MM.1S (cell line): ENCODE results near the gene HACL1.

Experiments used
- DNase-seq: peaks from one replicate; pipeline ENCODE4 v3.0.0-alpha.2; 2015
- H2AFZ ChIP-seq: fragments of 300-600 bp; sonication (generic); 2 replicates; pipeline ENCODE4 v1.6.0; 2016; ENCODE audit warnings: antibody characterized with exemption, low read length
- H3F3A ChIP-seq: fragments of 300-600 bp; sonication (generic); 2 replicates; pipeline ENCODE4 v1.6.1; 2016; ENCODE audit warnings: mild to moderate bottlenecking, antibody characterized with exemption, low read length, moderate library complexity, mixed read lengths; ENCODE audit not compliant: insufficient read depth
- H3K27ac ChIP-seq: fragments of 300-600 bp; sonication (generic); 2 replicates; pipeline ENCODE4 v1.5.1; 2016; ENCODE audit warnings: mild to moderate bottlenecking, low read length
- H3K27me3 ChIP-seq: fragments of 300-600 bp; sonication (generic); replicated peaks from 2 replicates; pipeline ENCODE4 v1.6.0; 2016; ENCODE audit warnings: low read length; ENCODE audit not compliant: insufficient read depth
- H3K36me3 ChIP-seq: fragments of 300-600 bp; sonication (generic); replicated peaks from 2 replicates; pipeline ENCODE4 v1.6.1; 2016; ENCODE audit warnings: mild to moderate bottlenecking, low read length, mixed read lengths; ENCODE audit not compliant: insufficient read depth
- H3K4me1 ChIP-seq: fragments of 300-600 bp; sonication (generic); 2 replicates; pipeline ENCODE4 v1.6.1; 2016; ENCODE audit warnings: low read length, mixed read lengths
- H3K4me2 ChIP-seq: fragments of 300-600 bp; sonication (generic); 2 replicates; pipeline ENCODE4 v1.6.0; 2016; ENCODE audit warnings: low read depth, low read length
- H3K4me3 ChIP-seq: fragments of 300-600 bp; sonication (generic); 2 replicates; pipeline ENCODE4 v1.5.1; 2016; ENCODE audit warnings: low read length, mixed read lengths
- H3K79me2 ChIP-seq: fragments of 300-600 bp; sonication (generic); 2 replicates; pipeline ENCODE4 v1.6.1; 2016; ENCODE audit warnings: mixed run types, low read length, mixed read lengths
- H3K9ac ChIP-seq: fragments of 300-600 bp; sonication (generic); 2 replicates; pipeline ENCODE4 v1.6.1; 2016; ENCODE audit warnings: low read length, mixed read lengths
- H3K9me2 ChIP-seq: fragments of 300-600 bp; sonication (generic); replicated peaks from 2 replicates; pipeline ENCODE4 v1.6.1; 2016; ENCODE audit warnings: mild to moderate bottlenecking, low read length, mixed read lengths; ENCODE audit not compliant: insufficient read depth
- H3K9me3 ChIP-seq: fragments of 300-600 bp; sonication (generic); replicated peaks from 2 replicates; pipeline ENCODE4 v1.6.1; 2016; ENCODE audit warnings: mild to moderate bottlenecking, low read length, mixed read lengths; ENCODE audit not compliant: insufficient read depth
- H4K20me1 ChIP-seq: fragments of 300-600 bp; sonication (generic); 2 replicates; pipeline ENCODE4 v1.6.1; 2016; ENCODE audit warnings: mild to moderate bottlenecking, low read length, moderate library complexity, mixed read lengths; ENCODE audit not compliant: insufficient read depth
- CTCF ChIP-seq: fragments of 300-600 bp; sonication (generic); IDR thresholded peaks from 2 replicates; pipeline ENCODE4 v1.5.1; 2016; ENCODE audit warnings: antibody characterized with exemption, low read length, mixed read lengths
- EZH2 ChIP-seq: fragments of 300-600 bp; sonication (generic); optimal IDR thresholded peaks from 2 replicates; pipeline ENCODE3; 2017; ENCODE audit warnings: low read depth, mild to moderate bottlenecking, antibody characterized with exemption, low read length, mixed read lengths
- EZH2phosphoT487 ChIP-seq: fragments of 300-600 bp; sonication (generic); IDR thresholded peaks from 2 replicates; pipeline ENCODE4 v1.6.1; 2018; ENCODE audit warnings: antibody characterized with exemption, low read length

Gene HACL1

DNA sequence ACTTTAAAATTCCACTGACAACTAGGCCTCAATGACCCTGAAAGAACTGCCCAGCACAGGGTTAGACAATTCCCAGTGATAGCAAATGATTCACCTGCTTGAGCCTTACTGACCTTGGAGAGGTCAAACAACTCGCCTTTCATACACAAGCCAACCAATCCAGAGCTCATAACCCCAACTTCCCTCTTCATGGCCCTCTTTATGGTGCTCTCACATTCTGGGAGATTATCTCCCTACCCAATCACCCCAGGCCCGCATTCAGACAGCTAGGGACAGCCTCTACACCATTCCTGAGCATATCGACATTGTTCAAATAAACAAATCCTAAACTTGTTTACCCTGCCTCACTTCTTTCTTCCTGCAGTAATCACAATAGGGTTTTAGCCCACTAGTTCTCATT, 47.6 kb downstream of the HACL1 start:
- DNase-seq: no peak
- Histone ChIP-seq H3K9me3 (no peaks in the 10 kb centered on the region), H3K4me2 (no peak overlapping the region), H3K27me3 (no peaks in the 10 kb centered on the region), H3K27ac (no peak overlapping the region), H4K20me1 (no peaks in the 10 kb centered on the region), H3K9ac (no peak overlapping the region), H3K36me3 (no peaks in the 10 kb centered on the region), H3K79me2 (no peaks in the 10 kb centered on the region), H2AFZ (no peak overlapping the region), H3F3A (peaks cover 12% of the 10 kb centered on the region), H3K4me1 (peaks cover 17% of the 10 kb centered on the region), H3K4me3 (no peak overlapping the region), H3K9me2 (no peaks in the 10 kb centered on the region)
- TF ChIP-seq EZH2phosphoT487 (no peak), CTCF (no peak), EZH2 (no peak)

GRCh38 chr3:15551902-15552301, 49.5 kb downstream of the HACL1 start:
- Histone ChIP-seq H3K9me2 (no peaks in the 10 kb centered on the region), H3K9me3 (no peaks in the 10 kb centered on the region), H3K9ac (no peak overlapping the region), H3K4me3 (no peak overlapping the region), H3K27ac (no peak overlapping the region), H3K36me3 (no peaks in the 10 kb centered on the region), H3K4me2 (no peak overlapping the region), H3K27me3 (no peaks in the 10 kb centered on the region), H3F3A (peaks cover 7% of the 10 kb centered on the region), H3K79me2 (no peaks in the 10 kb centered on the region), H3K4me1 (peaks cover 9% of the 10 kb centered on the region), H4K20me1 (no peaks in the 10 kb centered on the region), H2AFZ (no peak overlapping the region)
- TF ChIP-seq EZH2phosphoT487 (no peak), CTCF (no peak)
- no peak for DNase-seq

DNA sequence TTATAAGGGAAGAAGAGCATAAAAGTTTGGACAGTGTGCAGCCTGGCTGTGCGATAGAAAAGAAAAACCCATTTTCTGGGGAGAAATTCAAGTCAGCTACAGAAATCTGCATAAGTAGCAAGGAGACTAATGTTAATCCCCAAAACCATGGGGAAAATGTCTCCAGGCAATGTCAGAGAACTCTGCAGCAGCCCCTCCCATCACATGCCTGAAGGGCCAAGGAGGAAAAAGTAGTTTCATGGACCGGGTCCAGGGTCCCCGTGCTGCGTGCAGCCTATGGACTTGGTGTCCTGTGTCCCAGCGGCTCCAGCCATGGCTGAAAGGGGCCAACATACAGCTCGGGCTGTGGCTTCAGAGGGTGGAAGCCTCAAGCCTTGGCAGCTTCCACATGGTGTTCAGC, 51.5 kb downstream of the HACL1 start:
- Histone ChIP-seq H3K9me2 (no peaks in the 10 kb centered on the region), H3K9ac (no peak overlapping the region), H3F3A (no peaks in the 10 kb centered on the region), H4K20me1 (no peaks in the 10 kb centered on the region), H2AFZ (no peak overlapping the region), H3K36me3 (no peaks in the 10 kb centered on the region), H3K4me2 (no peak overlapping the region), H3K27ac (no peak overlapping the region), H3K27me3 (no peaks in the 10 kb centered on the region), H3K4me3 (no peak overlapping the region), H3K79me2 (no peaks in the 10 kb centered on the region), H3K9me3 (no peaks in the 10 kb centered on the region), H3K4me1 (no peaks in the 10 kb centered on the region)
- TF ChIP-seq CTCF (no peak), EZH2phosphoT487 (no peak), EZH2 (no peak)
- DNase-seq: no peak

GRCh38 chr3:15542614-15543013, 58.8 kb downstream of the HACL1 start:
- no peak overlapping the region for H3K4me2 ChIP-seq

More at GRCh38 chr3:15542614-15543013, 58.8 kb downstream of the HACL1 start:
- no peaks in the 10 kb centered on the region for H3F3A ChIP-seq
- no peaks in the 10 kb centered on the region for H4K20me1 ChIP-seq
- H3K9me2 ChIP-seq: no peaks in the 10 kb centered on the region
- no peaks in the 10 kb centered on the region for H3K9me3 ChIP-seq
- no peak overlapping the region for H3K4me3 ChIP-seq
- H3K27me3 ChIP-seq: no peaks in the 10 kb centered on the region
- no peak for DNase-seq
- no peaks in the 10 kb centered on the region for H3K79me2 ChIP-seq
- no peaks in the 10 kb centered on the region for H3K4me1 ChIP-seq
- no peak for TF ChIP-seq EZH2
- TF ChIP-seq EZH2phosphoT487: no peak
- TF ChIP-seq CTCF: no peak
- no peak overlapping the region for H3K9ac ChIP-seq
- no peaks in the 10 kb centered on the region for H3K36me3 ChIP-seq
- no peak overlapping the region for H2AFZ ChIP-seq
- H3K27ac ChIP-seq: no peak overlapping the region
